DND-41 (cell line): ENCODE results near the gene TMC3.

ENCODE experiments used
- ATAC-seq: fragments of 200-7000 bp; cut with Tn5 transposase; 3 replicates; pipeline ENCODE4 v1.9.1; 2021; ENCODE audit warnings: low read depth; ENCODE audit not compliant: insufficient read depth
- DNase-seq: peaks from one replicate; pipeline ENCODE4 v3.0.0-alpha.2; 2020
- H2AFZ ChIP-seq: 2 replicates; pipeline ENCODE4 v1.6.0; 2012; ENCODE audit warnings: low read depth, low read length
- H3K27ac ChIP-seq: 2 replicates; pipeline ENCODE4 v1.5.1; 2012; ENCODE audit warnings: low read length, inconsistent platforms
- H3K27me3 ChIP-seq: fragments of 200-600 bp; sonication (generic); 2 replicates; pipeline ENCODE4 v1.6.0; 2012; ENCODE audit warnings: low read length, mild to moderate bottlenecking, inconsistent platforms; ENCODE audit not compliant: insufficient read depth, poor library complexity
- H3K36me3 ChIP-seq: 2 replicates; pipeline ENCODE4 v1.5.1; 2012; ENCODE audit warnings: low read length, inconsistent platforms; ENCODE audit not compliant: insufficient read depth
- H3K4me1 ChIP-seq: 2 replicates; pipeline ENCODE4 v1.5.1; 2012; ENCODE audit warnings: mild to moderate bottlenecking, low read length; ENCODE audit not compliant: insufficient read depth
- H3K4me2 ChIP-seq: 2 replicates; pipeline ENCODE4 v1.6.0; 2012; ENCODE audit warnings: mild to moderate bottlenecking, moderate library complexity, low read length, inconsistent platforms; ENCODE audit not compliant: insufficient read depth
- H3K4me3 ChIP-seq, 2 experiments: fragments of 200-600 bp in 1 of 2; shearing (Covaris generic) in 1 of 2; 2 replicates each; pipeline ENCODE4 v1.5.1; 2012 to 2016; ENCODE audit warnings: inconsistent platforms in 2 of 2, low read length in 2 of 2, mild to moderate bottlenecking in 2 of 2, low read depth in 1 of 2, moderate library complexity in 1 of 2
- H3K79me2 ChIP-seq: 2 replicates; pipeline ENCODE4 v1.6.0; 2012; ENCODE audit warnings: low read length, inconsistent platforms; ENCODE audit not compliant: insufficient read depth
- H3K9ac ChIP-seq: 2 replicates; pipeline ENCODE4 v1.6.0; 2012; ENCODE audit warnings: low read depth, mild to moderate bottlenecking, inconsistent platforms, low read length, moderate library complexity
- H3K9me3 ChIP-seq: 2 replicates; pipeline ENCODE4 v1.5.1; 2012; ENCODE audit warnings: low read length, moderate library complexity, mild to moderate bottlenecking, inconsistent platforms; ENCODE audit not compliant: insufficient read depth, severe bottlenecking
- H4K20me1 ChIP-seq: 2 replicates; pipeline ENCODE4 v1.6.0; 2012; ENCODE audit warnings: low read length; ENCODE audit not compliant: insufficient read depth
- CTCF ChIP-seq: IDR thresholded peaks from 2 replicates; pipeline ENCODE4 v1.5.1; 2012; ENCODE audit warnings: borderline replicate concordance, low read length, moderate library complexity, mild to moderate bottlenecking; ENCODE audit not compliant: poor library complexity, severe bottlenecking; ENCODE audit errors: extremely low read depth
- EZH2 ChIP-seq: IDR thresholded peaks from 3 replicates; pipeline ENCODE4 v1.6.1; 2012; ENCODE audit warnings: borderline replicate concordance, low read depth, mild to moderate bottlenecking, moderate library complexity, low read length, inconsistent platforms; ENCODE audit not compliant: severe bottlenecking

TMC3 gene

GRCh38 chr15:81334768-81335435, 39.1 kb downstream of the TMC3 start:
- no peaks in the 10 kb centered on the region for H3K79me2 ChIP-seq
- no peak for ATAC-seq
- no peak overlapping the region for H3K27ac ChIP-seq
- no peaks in the 10 kb centered on the region for H3K9me3 ChIP-seq
- H3K4me1 ChIP-seq, result no peaks in the 10 kb centered on the region
- no peaks in the 10 kb centered on the region for H3K36me3 ChIP-seq
- H4K20me1 ChIP-seq, result no peaks in the 10 kb centered on the region
- H3K27me3 ChIP-seq, result no peaks in the 10 kb centered on the region
- H3K4me2 ChIP-seq, result no peak overlapping the region
- DNase-seq, result no peak
- TF ChIP-seq CTCF, result no peak
- TF ChIP-seq EZH2, result no peak
- H2AFZ ChIP-seq, result no peak overlapping the region
- no peak overlapping the region for H3K9ac ChIP-seq
- no peak overlapping the region for H3K4me3 ChIP-seq

- ATAC-seq (no peak), DNase-seq (no peak)
- TF ChIP-seq CTCF, result no peak
- TF ChIP-seq EZH2, result no peak
- H3K79me2 ChIP-seq, result no peaks in the 10 kb centered on the region
- H3K9ac ChIP-seq, result no peak overlapping the region
- no peak overlapping the region for H3K4me2 ChIP-seq
- H3K9me3 ChIP-seq, result no peaks in the 10 kb centered on the region
- no peaks in the 10 kb centered on the region for H3K4me1 ChIP-seq
- H4K20me1 ChIP-seq, result no peaks in the 10 kb centered on the region
- H3K36me3 ChIP-seq, result no peaks in the 10 kb centered on the region
- no peak overlapping the region for H3K27ac ChIP-seq
- no peak overlapping the region for H2AFZ ChIP-seq
- no peaks in the 10 kb centered on the region for H3K27me3 ChIP-seq
- H3K4me3 ChIP-seq, result no peak overlapping the region
Measured at GRCh38 chr15:81333363-81333762, 40.6 kb downstream of the TMC3 start.

- Histone ChIP-seq H3K9ac (no peak overlapping the region), H3K4me3 (no peak overlapping the region), H3K27ac (no peak overlapping the region), H3K4me1 (no peaks in the 10 kb centered on the region), H3K27me3 (no peaks in the 10 kb centered on the region), H3K4me2 (no peak overlapping the region), H3K79me2 (no peaks in the 10 kb centered on the region), H4K20me1 (no peaks in the 10 kb centered on the region), H3K36me3 (no peaks in the 10 kb centered on the region), H3K9me3 (no peaks in the 10 kb centered on the region), H2AFZ (no peak overlapping the region)
- TF ChIP-seq EZH2 (no peak), CTCF (no peak)
- ATAC-seq (no peak), DNase-seq (no peak)
Measured at GRCh38 chr15:81332326-81332725, 41.7 kb downstream of the TMC3 start.
